ENCODE data around the gene SSTR5.

DNA sequence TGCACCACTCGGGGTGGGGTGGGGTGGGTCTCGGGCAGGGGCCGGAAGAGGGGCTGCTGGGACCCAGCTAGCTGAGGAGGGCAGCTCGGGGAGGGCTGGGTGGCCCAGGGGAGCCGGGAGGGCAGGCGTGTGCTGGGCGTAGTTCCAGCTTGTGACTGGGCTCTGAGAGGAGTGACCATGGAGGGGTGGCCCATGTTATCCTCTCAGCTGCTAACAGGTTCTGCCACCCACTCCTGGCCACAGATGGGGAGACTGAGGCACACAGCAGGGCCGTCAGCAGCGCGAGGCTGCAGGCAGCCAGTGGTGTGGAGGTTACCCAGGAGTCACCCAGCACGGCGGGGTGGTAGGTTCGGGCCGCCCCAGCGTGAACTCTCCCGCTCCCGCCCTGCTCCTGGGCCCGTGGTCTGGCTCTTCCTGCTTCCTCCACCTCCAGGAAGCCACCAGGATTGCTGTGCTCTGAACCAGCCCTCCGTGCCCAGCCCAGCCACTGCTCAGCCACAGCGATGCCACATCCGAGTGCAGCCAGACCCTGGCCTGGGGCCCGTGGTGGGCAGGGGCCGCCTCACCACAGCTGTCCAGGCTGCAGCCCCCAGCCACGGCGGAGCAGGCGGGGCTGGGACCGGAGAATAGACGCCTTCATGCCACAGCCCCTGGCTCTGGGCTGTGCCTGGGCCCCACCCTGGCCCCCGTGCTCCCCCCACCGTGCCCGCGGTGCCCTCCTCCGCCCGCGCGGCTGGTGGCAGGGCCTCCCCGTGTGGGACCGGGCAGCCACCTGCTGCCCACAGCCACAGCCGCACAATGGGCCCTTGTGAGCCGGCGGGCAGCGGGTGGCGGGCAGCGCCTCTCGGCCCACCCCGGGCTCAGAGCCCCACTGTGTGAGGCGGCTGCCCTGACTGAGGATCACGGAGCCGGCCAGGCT is 26.3 kb upstream of the SSTR5 start:
- TF ChIP-seq POLR2A (IDR thresholded peaks at IDR 0.05; ENCODE audit: low read length) (no peak), GATA1 (IDR thresholded peaks at IDR 0.05; ENCODE audit: low read depth, low read length) (no peak)

Data from erythroblast (primary cell).